ENCODE measurements around the gene RWDD3.

GRCh38 chr1:95246511-95246910, 12.5 kb downstream of the RWDD3 start:
- TF ChIP-seq, protein P1, sequence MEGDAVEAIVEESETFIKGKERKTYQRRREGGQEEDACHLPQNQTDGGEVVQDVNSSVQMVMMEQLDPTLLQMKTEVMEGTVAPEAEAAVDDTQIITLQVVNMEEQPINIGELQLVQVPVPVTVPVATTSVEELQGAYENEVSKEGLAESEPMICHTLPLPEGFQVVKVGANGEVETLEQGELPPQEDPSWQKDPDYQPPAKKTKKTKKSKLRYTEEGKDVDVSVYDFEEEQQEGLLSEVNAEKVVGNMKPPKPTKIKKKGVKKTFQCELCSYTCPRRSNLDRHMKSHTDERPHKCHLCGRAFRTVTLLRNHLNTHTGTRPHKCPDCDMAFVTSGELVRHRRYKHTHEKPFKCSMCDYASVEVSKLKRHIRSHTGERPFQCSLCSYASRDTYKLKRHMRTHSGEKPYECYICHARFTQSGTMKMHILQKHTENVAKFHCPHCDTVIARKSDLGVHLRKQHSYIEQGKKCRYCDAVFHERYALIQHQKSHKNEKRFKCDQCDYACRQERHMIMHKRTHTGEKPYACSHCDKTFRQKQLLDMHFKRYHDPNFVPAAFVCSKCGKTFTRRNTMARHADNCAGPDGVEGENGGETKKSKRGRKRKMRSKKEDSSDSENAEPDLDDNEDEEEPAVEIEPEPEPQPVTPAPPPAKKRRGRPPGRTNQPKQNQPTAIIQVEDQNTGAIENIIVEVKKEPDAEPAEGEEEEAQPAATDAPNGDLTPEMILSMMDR (conservative IDR thresholded peaks at IDR 0.05) = no peak
- no peak for TF ChIP-seq EZH2 (IDR thresholded peaks at IDR 0.05; ENCODE audit: low read depth)
